Neural progenitor cell (in vitro differentiated cells): Measurements from ENCODE around the gene ALOX12B. TPM values are rescaled to one million over a fixed set of nuclear protein-coding genes. Genes with fewer than 3 reads are reported as not detected.
A peak's percentile ranks its signal among the peaks of the same experiment; 100 is the strongest.

Experiments
- DNase-seq: peaks from one replicate; pipeline ENCODE4 v3.0.0-alpha.2; 2016; ENCODE audit warnings: low spot score
- H2AFZ ChIP-seq: fragments of 200-600 bp; sonication (generic); replicated peaks from 2 replicates; pipeline ENCODE4 v1.6.1; 2016; ENCODE audit warnings: antibody characterized with exemption
- H3F3A ChIP-seq: fragments of 200-600 bp; sonication (generic); 2 replicates; pipeline ENCODE4 v1.6.1; 2016; ENCODE audit warnings: antibody characterized with exemption, low read depth
- H3K27ac ChIP-seq: fragments of 200-600 bp; sonication (generic); 2 replicates; pipeline ENCODE4 v1.5.1; 2016; ENCODE audit warnings: mild to moderate bottlenecking
- H3K27me3 ChIP-seq: fragments of 200-600 bp; sonication (generic); 2 replicates; pipeline ENCODE4 v1.6.1; 2016; ENCODE audit warnings: mild to moderate bottlenecking, moderate library complexity
- H3K36me3 ChIP-seq: fragments of 200-600 bp; sonication (generic); 2 replicates; pipeline ENCODE4 v1.5.1; 2016
- H3K4me1 ChIP-seq: fragments of 200-600 bp; sonication (generic); 2 replicates; pipeline ENCODE4 v1.6.1; 2016; ENCODE audit warnings: mixed run types
- H3K4me2 ChIP-seq: fragments of 200-600 bp; sonication (generic); 2 replicates; pipeline ENCODE4 v1.6.1; 2016
- H3K4me3 ChIP-seq: fragments of 200-600 bp; sonication (generic); 2 replicates; pipeline ENCODE4 v1.5.1; 2016
- H3K79me2 ChIP-seq: fragments of 200-600 bp; sonication (generic); 2 replicates; pipeline ENCODE4 v1.6.1; 2016; ENCODE audit warnings: low read depth
- H3K9ac ChIP-seq: fragments of 200-600 bp; sonication (generic); 2 replicates; pipeline ENCODE4 v1.6.1; 2016
- H3K9me3 ChIP-seq: fragments of 200-600 bp; sonication (generic); 2 replicates; pipeline ENCODE4 v1.5.1; 2016; ENCODE audit warnings: low read depth
- H4K20me1 ChIP-seq: fragments of 200-600 bp; sonication (generic); 2 replicates; pipeline ENCODE4 v1.6.1; 2016; ENCODE audit warnings: low read depth
- H3K27ac Mint-ChIP-seq: 3 replicates; pipeline ENCODE4 v1.8.0; 2021; ENCODE audit warnings: mixed read lengths
- H3K27me3 Mint-ChIP-seq: 2 replicates; pipeline ENCODE4 v1.8.0; 2022; ENCODE audit warnings: low read depth, mild to moderate bottlenecking, inconsistent platforms, moderate library complexity, mixed read lengths; ENCODE audit not compliant: insufficient read depth
- H3K36me3 Mint-ChIP-seq: 3 replicates; pipeline ENCODE4 v1.8.0; 2021; ENCODE audit warnings: mixed read lengths
- H3K4me1 Mint-ChIP-seq: 3 replicates; pipeline ENCODE4 v1.8.0; 2021; ENCODE audit warnings: mixed read lengths
- H3K4me3 Mint-ChIP-seq: 3 replicates; pipeline ENCODE4 v1.8.0; 2021; ENCODE audit warnings: mild to moderate bottlenecking, moderate library complexity, mixed read lengths
- H3K9me3 Mint-ChIP-seq: 3 replicates; pipeline ENCODE4 v1.8.0; 2020; ENCODE audit warnings: mixed read lengths
- EZH2 ChIP-seq: fragments of 200-600 bp; sonication (generic); IDR thresholded peaks from 2 replicates; pipeline ENCODE4 v1.6.1; 2017; ENCODE audit warnings: antibody characterized with exemption, mild to moderate bottlenecking, moderate library complexity
- EZH2phosphoT487 ChIP-seq: fragments of 200-600 bp; sonication (generic); IDR thresholded peaks from 2 replicates; pipeline ENCODE4 v1.6.1; 2017; ENCODE audit warnings: antibody characterized with exemption
- total RNA-seq: library from RNA; depleted of rRNA; stranded (reverse); fragments of >200 nt; gene quantifications from 2 replicates; pipeline ENCODE4 v1.2.3, GENCODE V29; 2015; ENCODE audit warnings: low replicate concordance
- TF ChIP-seq, protein P1 (sequence below): fragments of 200-600 bp; sonication (generic); IDR thresholded peaks from 2 replicates; pipeline ENCODE4 v1.5.1; 2017; ENCODE audit warnings: antibody characterized with exemption, mild to moderate bottlenecking

ALOX12B gene
- total RNA-seq, 1 donor from 2014 or later: not detected

DNA sequence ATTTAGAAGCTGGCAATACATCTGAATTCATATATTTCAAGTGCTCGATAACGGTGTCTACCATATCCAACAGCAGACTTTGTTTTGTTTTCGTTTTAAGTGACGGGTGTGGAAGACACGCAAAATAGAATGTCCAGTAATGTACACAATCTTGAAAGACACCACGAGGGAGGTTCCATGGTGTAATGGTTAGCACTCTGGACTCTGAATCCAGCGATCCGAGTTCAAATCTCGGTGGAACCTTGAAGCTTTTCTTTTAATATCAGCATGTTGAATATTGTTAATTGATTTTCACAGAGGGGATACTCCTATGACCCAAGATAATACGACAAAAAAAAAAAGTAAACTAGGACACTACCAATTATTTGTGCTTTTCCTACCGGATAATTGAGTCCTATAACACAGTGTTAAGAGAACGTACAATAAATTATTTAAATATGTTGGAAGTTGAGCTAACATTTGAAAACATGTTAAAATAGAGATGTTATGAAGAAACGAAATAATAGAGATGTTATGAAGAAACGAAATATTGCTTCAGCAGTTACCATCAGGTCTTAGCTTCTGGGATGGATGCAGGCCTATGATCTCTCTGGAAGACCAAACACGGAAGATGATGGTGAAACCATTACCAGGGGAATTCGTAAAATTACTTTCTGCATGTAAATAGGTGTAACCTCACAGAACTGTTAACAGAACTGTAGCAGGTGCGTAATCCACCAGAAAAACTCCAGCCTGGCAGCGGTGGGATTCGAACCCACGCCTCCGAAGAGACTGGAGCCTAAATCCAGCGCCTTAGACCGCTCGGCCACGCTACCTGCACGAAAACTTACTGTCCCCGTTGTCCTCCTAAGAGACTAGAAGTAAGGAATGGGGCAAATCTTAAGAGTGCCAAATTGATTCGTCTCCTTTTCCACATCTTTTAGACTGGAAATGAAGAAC, 32.3 kb upstream of the ALOX12B start:
- Histone ChIP-seq H3K27me3 (peaks cover 69% of the 10 kb centered on the region), H3F3A (peaks cover 61% of the 10 kb centered on the region), H3K9ac (no peak overlapping the region), H2AFZ (peak overlapping the region; percentile 31), H4K20me1 (peaks cover 17% of the 10 kb centered on the region), H3K27ac (no peak overlapping the region), H3K36me3 (no peaks in the 10 kb centered on the region), H3K4me1 (peaks cover 6% of the 10 kb centered on the region), H3K79me2 (no peaks in the 10 kb centered on the region), H3K4me2 (peak overlapping the region; percentile 90), H3K4me3 (peak overlapping the region; percentile 75), H3K9me3 (no peaks in the 10 kb centered on the region)
- Mint-ChIP-seq H3K4me3 (peak overlapping the region; percentile 91), H3K27ac (peak overlapping the region; percentile 94), H3K4me1 (peaks cover 42% of the 10 kb centered on the region), H3K36me3 (peaks cover 5% of the 10 kb centered on the region), H3K27me3 (peaks cover 79% of the 10 kb centered on the region), H3K9me3 (peaks cover 19% of the 10 kb centered on the region)
- DNase-seq: peak; percentile 92
- TF ChIP-seq EZH2: no peak
- TF ChIP-seq, protein P1, sequence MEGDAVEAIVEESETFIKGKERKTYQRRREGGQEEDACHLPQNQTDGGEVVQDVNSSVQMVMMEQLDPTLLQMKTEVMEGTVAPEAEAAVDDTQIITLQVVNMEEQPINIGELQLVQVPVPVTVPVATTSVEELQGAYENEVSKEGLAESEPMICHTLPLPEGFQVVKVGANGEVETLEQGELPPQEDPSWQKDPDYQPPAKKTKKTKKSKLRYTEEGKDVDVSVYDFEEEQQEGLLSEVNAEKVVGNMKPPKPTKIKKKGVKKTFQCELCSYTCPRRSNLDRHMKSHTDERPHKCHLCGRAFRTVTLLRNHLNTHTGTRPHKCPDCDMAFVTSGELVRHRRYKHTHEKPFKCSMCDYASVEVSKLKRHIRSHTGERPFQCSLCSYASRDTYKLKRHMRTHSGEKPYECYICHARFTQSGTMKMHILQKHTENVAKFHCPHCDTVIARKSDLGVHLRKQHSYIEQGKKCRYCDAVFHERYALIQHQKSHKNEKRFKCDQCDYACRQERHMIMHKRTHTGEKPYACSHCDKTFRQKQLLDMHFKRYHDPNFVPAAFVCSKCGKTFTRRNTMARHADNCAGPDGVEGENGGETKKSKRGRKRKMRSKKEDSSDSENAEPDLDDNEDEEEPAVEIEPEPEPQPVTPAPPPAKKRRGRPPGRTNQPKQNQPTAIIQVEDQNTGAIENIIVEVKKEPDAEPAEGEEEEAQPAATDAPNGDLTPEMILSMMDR: no peak
- TF ChIP-seq EZH2phosphoT487: no peak

- H3K36me3 ChIP-seq: no peaks in the 10 kb centered on the region
- TF ChIP-seq, protein P1: peak; percentile 93
- no peak for TF ChIP-seq EZH2
- no peaks in the 10 kb centered on the region for H3K4me1 ChIP-seq
- peaks cover 74% of the 10 kb centered on the region for H3K27me3 Mint-ChIP-seq
- peak overlapping the region; percentile 90 for H3K4me2 ChIP-seq
- H3K9me3 Mint-ChIP-seq: peaks cover 18% of the 10 kb centered on the region
- H4K20me1 ChIP-seq: peaks cover 10% of the 10 kb centered on the region
- H3K27ac Mint-ChIP-seq: peak overlapping the region; percentile 93
- no peaks in the 10 kb centered on the region for H3K9me3 ChIP-seq
- no peaks in the 10 kb centered on the region for H3K79me2 ChIP-seq
- peak overlapping the region; percentile 91 for H3K4me3 Mint-ChIP-seq
- DNase-seq: peak; percentile 92
- H3F3A ChIP-seq: peaks cover 52% of the 10 kb centered on the region
- H3K27me3 ChIP-seq: peaks cover 69% of the 10 kb centered on the region
- no peak overlapping the region for H3K9ac ChIP-seq
- peaks cover 36% of the 10 kb centered on the region for H3K4me1 Mint-ChIP-seq
- peak overlapping the region; percentile 75 for H3K4me3 ChIP-seq
- H3K36me3 Mint-ChIP-seq: peaks cover 5% of the 10 kb centered on the region
- peak overlapping the region; percentile 78 for H2AFZ ChIP-seq
- H3K27ac ChIP-seq: no peak overlapping the region
Measured at GRCh38 chr17:8118769-8119580, 31.5 kb upstream of the ALOX12B start.

DNA sequence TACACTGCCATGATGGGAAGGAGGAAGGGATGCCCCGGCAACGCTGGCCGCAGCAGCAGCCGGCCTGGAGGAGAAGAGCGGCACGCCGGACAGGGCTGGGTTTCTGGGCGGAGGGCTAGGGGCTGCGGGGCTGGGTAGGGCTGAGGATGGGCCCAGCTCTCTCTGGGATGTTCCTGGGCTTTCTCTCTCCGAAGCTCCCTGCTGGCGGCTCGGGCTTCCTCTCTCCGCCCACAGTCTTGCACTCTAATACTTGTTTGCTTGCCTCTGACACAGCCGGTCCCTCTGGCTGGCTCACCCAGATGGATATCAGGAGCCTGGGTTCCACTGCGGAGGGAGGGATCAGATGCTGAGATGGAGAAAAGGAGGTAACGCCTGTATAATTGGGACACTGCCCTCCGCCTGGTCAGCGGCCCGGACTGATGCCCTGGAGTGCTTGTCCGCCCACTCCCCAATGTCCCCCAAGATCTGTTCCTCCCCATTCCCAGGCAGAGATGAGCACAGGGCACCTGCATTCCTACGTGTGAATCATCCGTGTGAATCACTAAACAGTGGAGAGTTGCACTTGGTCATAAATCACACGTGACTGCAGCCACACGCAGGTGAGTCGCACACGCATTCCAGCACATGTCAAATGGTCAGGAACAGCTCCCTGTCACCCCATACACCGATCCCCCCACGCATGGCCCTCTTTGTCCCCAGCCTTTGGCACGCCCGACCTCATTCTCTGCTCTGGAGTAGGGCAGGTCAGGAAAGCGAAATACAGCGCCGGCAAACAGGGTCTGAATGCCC, 30.7 kb upstream of the ALOX12B start, which contains the start of gene ALOXE3:
TSS of gene ALOXE3 (minus strand) at position 535 of the 789 bp plus-strand sequence. CDS start at position 11, 524 bp downstream.
- peaks cover 18% of the 10 kb centered on the region for H3K9me3 Mint-ChIP-seq
- TF ChIP-seq, protein P1: no peak
- TF ChIP-seq EZH2: peak; percentile 32
- DNase-seq: peak; percentile 59
- Histone ChIP-seq H3K9me3 (no peaks in the 10 kb centered on the region), H4K20me1 (peaks cover 10% of the 10 kb centered on the region), H3K79me2 (no peaks in the 10 kb centered on the region), H3K27me3 (peaks cover 69% of the 10 kb centered on the region), H3K9ac (no peak within 1 kb of the TSS), H3K27ac (no peak within 1 kb of the TSS), H3K4me3 (peak within 1 kb of the TSS; percentile 75), H2AFZ (peak within 1 kb of the TSS; percentile 87), H3F3A (peaks cover 44% of the 10 kb centered on the region), H3K36me3 (no peaks in the 10 kb centered on the region), H3K4me2 (peak within 1 kb of the TSS; percentile 90), H3K4me1 (no peaks in the 10 kb centered on the region)
- H3K4me1 Mint-ChIP-seq: peaks cover 31% of the 10 kb centered on the region
- peaks cover 71% of the 10 kb centered on the region for H3K27me3 Mint-ChIP-seq
- peaks cover 5% of the 10 kb centered on the region for H3K36me3 Mint-ChIP-seq
- peak within 1 kb of the TSS; percentile 93 for H3K27ac Mint-ChIP-seq
- H3K4me3 Mint-ChIP-seq: peak within 1 kb of the TSS; percentile 91
